Uterus (tissue), 2 donors: ENCODE results near the gene C10orf90.

Experiments used
- CTCF ChIP-seq, 4 experiments: fragments of 200-600 bp in 2 of 4; fragments of 450-650 bp in 2 of 4; sonication (generic) in 2 of 4; IDR thresholded peaks; one replicate each; pipeline ENCODE4 v1.5.1; 2016 to 2019; ENCODE audit warnings: antibody characterized with exemption in 4 of 4, mild to moderate bottlenecking in 2 of 4, moderate library complexity in 1 of 4
- POLR2A ChIP-seq, 2 donors: fragments of 450-650 bp; IDR thresholded peaks; one replicate each; pipeline ENCODE4 v1.6.1; 2016; ENCODE audit warnings: antibody characterized with exemption in 2 of 2, mild to moderate bottlenecking in 1 of 2, moderate library complexity in 1 of 2

DNA sequence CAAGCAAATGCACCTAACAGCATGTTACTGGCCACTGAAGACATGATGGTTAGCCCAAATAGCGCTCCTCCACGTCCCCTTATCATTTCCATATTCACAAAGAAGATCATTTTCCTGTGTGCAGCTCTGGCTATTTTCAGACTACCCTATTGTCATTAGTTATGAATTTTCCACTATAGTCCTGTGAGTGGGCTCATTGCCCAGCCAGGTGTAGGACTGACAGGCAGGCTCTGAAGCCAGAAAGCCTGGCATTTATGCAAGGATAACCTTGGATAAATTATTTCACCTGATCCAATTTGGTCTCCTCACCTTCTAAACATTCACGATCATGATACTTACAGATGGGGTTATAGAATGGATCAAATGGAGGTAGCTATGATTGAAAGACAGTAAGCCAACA is 104.6 kb downstream of the C10orf90 start:
- TF ChIP-seq CTCF (IDR thresholded peaks at IDR 0.05) = no peak
- TF ChIP-seq POLR2A (IDR thresholded peaks at IDR 0.05) = no peak
